ENCODE results near the gene HGFAC. TPM values are rescaled to one million over a fixed set of nuclear protein-coding genes. Genes with fewer than 3 reads are reported as not detected.

The HGFAC gene
- total RNA-seq, 1 experiment from 2014 or later: 0.04 TPM

DNA sequence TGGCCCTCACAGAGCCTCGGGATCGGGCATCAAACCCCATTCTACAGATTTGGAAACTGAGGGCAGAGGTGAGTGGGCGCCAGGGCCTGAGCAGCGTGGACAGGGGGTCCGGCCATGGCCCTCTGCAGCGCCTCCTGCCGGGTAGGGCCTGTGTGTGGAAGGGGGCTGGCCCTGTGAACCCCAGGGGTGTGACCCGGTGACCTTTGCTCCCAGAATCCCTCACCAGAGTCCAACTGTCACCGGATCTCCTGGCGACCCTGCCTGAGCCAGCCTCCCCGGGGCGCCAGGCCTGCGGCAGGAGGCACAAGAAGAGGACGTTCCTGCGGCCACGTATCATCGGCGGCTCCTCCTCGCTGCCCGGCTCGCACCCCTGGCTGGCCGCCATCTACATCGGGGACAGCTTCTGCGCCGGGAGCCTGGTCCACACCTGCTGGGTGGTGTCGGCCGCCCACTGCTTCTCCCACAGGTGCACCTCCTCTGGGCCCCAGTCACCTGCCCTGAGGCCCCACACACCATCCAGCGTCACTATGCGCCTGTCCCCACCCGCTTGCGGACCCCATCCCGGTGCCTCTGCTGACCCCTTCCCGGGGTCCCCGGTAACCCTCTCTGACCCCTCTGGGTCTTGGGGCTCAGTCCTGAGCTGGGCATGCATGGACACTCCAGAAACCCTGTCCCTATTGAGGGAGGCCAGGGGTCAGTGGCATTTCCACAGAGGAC, 4.2 kb downstream of the HGFAC start:
- Histone ChIP-seq H3K4me2 (ENCODE audit: low read length) (no peak overlapping the region), H3K36me3 (ENCODE audit: low read depth, low read length) (no peaks in the 10 kb centered on the region), H3K27ac (ENCODE audit: low read length) (no peak overlapping the region), H3K27me3 (ENCODE audit: low read length) (no peaks in the 10 kb centered on the region), H3K9me3 (ENCODE audit: low read length) (no peaks in the 10 kb centered on the region), H3K79me2 (ENCODE audit: low read length) (no peaks in the 10 kb centered on the region), H2AFZ (ENCODE audit: low read length) (no peak overlapping the region), H4K20me1 (ENCODE audit: low read length) (no peaks in the 10 kb centered on the region), H3K9me2 (replicated peaks; ENCODE audit: low read length) (no peaks in the 10 kb centered on the region), H3K4me1 (ENCODE audit: insufficient read depth, low read length) (no peaks in the 10 kb centered on the region), H3F3A (ENCODE audit: low read length, unreplicated experiment) (no peaks in the 10 kb centered on the region), H3K4me3 (ENCODE audit: low read length) (no peak overlapping the region), H3K9ac (ENCODE audit: low read length) (no peak overlapping the region)
- intact Hi-C loops (cut with micrococcal nuclease): no loop called here
- no peak for TF ChIP-seq CTCF (conservative IDR thresholded peaks at IDR 0.05; ENCODE audit: low read depth, low read length)
- no peak for TF ChIP-seq EZH2 (IDR thresholded peaks at IDR 0.05; ENCODE audit: low read length, unreplicated experiment)
- no peak for TF ChIP-seq EZH2phosphoT487 (IDR thresholded peaks at IDR 0.05; ENCODE audit: borderline replicate concordance, low read length)
- DNase-seq: no peak
- CTCF ChIA-PET: no interaction called here
- BruUV-seq (replicated peaks): no TSS peak
- no peak for ATAC-seq
- POLR2A ChIA-PET (ENCODE audit: unreplicated experiment): no interaction called here

- ATAC-seq (no peak), DNase-seq (no peak)
- no peaks in the 10 kb centered on the region for H4K20me1 ChIP-seq (ENCODE audit: low read length)
- intact Hi-C loops (cut with micrococcal nuclease): no loop called here
- TF ChIP-seq EZH2phosphoT487 (IDR thresholded peaks at IDR 0.05; ENCODE audit: borderline replicate concordance, low read length) (no peak), CTCF (conservative IDR thresholded peaks at IDR 0.05; ENCODE audit: low read depth, low read length) (no peak)
- H3K9ac ChIP-seq (ENCODE audit: low read length): no peak overlapping the region
- H3K9me2 ChIP-seq (replicated peaks; ENCODE audit: low read length): no peaks in the 10 kb centered on the region
- no peak overlapping the region for H3K27ac ChIP-seq (ENCODE audit: low read length)
- no peaks in the 10 kb centered on the region for H3K9me3 ChIP-seq (ENCODE audit: low read length)
- no peak overlapping the region for H3K4me2 ChIP-seq (ENCODE audit: low read length)
- no peak overlapping the region for H3K4me3 ChIP-seq (ENCODE audit: low read length)
- H3K79me2 ChIP-seq (ENCODE audit: low read length): no peaks in the 10 kb centered on the region
- no peaks in the 10 kb centered on the region for H3K36me3 ChIP-seq (ENCODE audit: low read depth, low read length)
- no peaks in the 10 kb centered on the region for H3K27me3 ChIP-seq (ENCODE audit: low read length)
- H3F3A ChIP-seq (ENCODE audit: low read length, unreplicated experiment): no peaks in the 10 kb centered on the region
- POLR2A ChIA-PET (ENCODE audit: unreplicated experiment): no interaction called here
- CTCF ChIA-PET: no interaction called here
- H2AFZ ChIP-seq (ENCODE audit: low read length): no peak overlapping the region
- BruUV-seq (replicated peaks): no TSS peak
- H3K4me1 ChIP-seq (ENCODE audit: insufficient read depth, low read length): peaks cover 2% of the 10 kb centered on the region; the same call in 1 of the 2 replicates
These were observed 5.0 kb downstream of the HGFAC start for GRCh38 chr4:3446631-3447320.
